ENCODE results near the gene MSANTD1. TPM values are rescaled to one million over a fixed set of nuclear protein-coding genes. Genes with fewer than 3 reads are reported as not detected.

MSANTD1 gene
- total RNA-seq, 4 donors from 2014 or later: 0.19 to 0.51 TPM; not detected in 2

- no peak for TF ChIP-seq CTCF (IDR thresholded peaks at IDR 0.05; ENCODE audit: low read depth)
These were observed 24.8 kb upstream of the MSANTD1 start for GRCh38 chr4:3223956-3224748.

- no peak for TF ChIP-seq CTCF (IDR thresholded peaks at IDR 0.05; ENCODE audit: low read depth)
These were observed 23.7 kb upstream of the MSANTD1 start for GRCh38 chr4:3225071-3225850.

GRCh38 chr4:3225936-3226335 is 23.0 kb upstream of the MSANTD1 start:
- TF ChIP-seq CTCF (IDR thresholded peaks at IDR 0.05; ENCODE audit: low read depth): no peak

- TF ChIP-seq CTCF (IDR thresholded peaks at IDR 0.05; ENCODE audit: low read depth): no peak
These were observed 22.5 kb upstream of the MSANTD1 start for GRCh38 chr4:3226467-3226866.

GRCh38 chr4:3226944-3227343 is 22.0 kb upstream of the MSANTD1 start:
- TF ChIP-seq CTCF (IDR thresholded peaks at IDR 0.05; ENCODE audit: low read depth): no peak

- no peak for TF ChIP-seq CTCF (IDR thresholded peaks at IDR 0.05; ENCODE audit: low read depth)
These were observed 20.9 kb upstream of the MSANTD1 start for GRCh38 chr4:3227878-3228675.

- TF ChIP-seq CTCF (IDR thresholded peaks at IDR 0.05; ENCODE audit: low read depth): no peak
These were observed 20.1 kb upstream of the MSANTD1 start for GRCh38 chr4:3228881-3229280.

All from subcutaneous adipose tissue (tissue), 4 donors.